GM18909 (cell line): ENCODE data around the gene SLC25A38.

Experiments
- ATAC-seq: cut with Tn5 transposase; IDR thresholded peaks from one replicate; pipeline ENCODE4 v1.9.1; 2021; ENCODE audit warnings: mild to moderate bottlenecking; ENCODE audit not compliant: unreplicated experiment, poor library complexity

Gene SLC25A38

DNA sequence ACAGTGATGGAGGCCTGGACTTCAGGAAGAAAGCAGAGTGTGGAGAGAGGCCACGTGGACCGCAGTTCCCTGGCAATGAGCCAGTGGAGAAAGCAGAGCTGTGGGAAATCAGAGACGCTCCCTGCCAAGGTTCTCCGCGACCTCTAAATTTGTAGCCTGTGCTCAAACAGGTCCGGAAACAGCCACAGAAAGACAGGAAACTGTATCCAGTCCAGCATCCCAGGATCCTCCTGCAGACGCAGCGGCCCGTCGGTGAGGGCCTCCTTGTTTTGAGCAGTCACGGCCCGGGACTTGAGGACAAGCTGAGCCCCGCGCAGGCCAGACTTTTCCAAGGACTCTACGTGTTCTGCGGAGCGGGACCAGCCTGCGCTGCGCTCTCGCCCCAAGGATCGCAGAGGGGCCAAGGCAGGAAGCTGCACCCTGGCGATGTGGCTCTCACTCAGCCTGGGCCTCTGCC is 45.6 kb downstream of the SLC25A38 start:
- no peak for ATAC-seq

DNA sequence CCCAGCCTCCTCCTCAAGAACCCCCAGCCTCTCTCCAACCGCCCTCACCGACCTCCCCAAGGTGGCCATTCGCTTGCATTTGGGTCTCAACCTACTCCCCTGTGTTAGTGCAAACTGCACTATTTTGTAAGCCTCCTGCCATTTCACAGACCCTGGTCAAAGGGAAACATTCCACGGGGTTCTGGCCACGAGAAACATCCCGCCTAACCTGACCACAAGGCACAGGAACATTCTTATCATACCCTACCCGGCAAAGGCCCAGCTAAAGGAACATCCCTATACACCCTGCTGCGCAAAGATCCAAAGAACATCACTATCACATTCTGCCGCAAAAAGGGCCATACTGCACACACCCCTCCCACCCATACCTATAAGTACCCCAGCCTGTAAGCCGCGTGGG is 46.3 kb downstream of the SLC25A38 start:
- ATAC-seq, result no peak

DNA sequence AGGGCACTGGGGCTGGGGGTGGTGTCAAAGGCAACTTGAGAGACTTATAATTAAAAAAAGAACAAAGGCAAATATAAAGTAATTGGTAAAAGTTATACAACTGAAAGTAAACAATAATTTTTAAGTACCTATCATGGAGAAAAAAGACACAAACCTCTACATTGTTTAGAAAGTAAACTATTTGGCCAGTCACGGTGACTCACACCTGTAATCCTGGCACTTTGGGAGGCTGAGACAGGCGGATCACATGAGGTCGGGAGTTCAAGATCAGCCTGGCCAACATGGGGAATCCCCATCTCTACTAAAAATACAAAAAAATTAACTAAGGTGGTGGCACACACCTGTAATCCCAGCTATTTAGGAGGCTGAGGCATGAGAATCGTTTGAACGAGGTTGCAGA is 49.2 kb downstream of the SLC25A38 start:
- no peak for ATAC-seq

DNA sequence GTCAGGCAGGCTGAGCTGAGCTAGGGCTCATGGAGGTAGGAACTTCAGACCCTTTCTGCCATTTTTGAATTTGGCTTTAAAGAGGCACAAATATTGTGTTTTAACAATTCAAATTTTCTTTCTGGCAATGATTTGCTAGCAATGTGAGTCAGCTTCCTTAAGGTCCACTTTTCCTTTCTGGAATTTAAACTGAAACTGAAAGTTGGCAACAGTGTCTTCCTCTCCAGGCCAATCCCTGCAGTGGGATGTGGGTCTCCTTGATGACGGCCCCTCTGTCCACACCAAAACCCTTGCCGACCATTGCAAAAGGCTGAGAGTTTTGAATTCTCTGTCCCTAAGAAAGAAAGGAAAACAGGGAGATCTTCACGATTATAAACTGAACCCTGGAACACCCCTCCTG is 50.5 kb downstream of the SLC25A38 start:
- no peak for ATAC-seq

DNA sequence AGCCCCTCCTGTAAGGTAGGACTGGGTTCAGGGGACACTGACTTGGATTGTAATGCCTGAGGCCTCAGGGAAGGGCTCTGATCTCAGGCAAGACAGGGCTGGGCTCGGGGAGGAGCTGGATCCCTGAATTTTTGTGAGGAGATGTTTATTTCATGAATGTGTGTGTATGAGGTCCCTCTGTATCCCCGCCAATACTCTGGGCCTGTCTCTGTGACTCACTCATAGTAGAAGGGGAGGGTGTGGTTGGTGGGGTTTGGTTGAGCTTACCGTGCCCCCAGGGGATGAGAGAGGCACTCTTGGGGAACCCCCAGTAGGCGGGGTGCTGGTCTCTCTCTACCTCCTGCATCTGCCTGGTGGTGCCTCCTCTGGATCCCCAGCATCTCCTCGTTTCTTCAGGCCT is 51.4 kb downstream of the SLC25A38 start:
- no peak for ATAC-seq

DNA sequence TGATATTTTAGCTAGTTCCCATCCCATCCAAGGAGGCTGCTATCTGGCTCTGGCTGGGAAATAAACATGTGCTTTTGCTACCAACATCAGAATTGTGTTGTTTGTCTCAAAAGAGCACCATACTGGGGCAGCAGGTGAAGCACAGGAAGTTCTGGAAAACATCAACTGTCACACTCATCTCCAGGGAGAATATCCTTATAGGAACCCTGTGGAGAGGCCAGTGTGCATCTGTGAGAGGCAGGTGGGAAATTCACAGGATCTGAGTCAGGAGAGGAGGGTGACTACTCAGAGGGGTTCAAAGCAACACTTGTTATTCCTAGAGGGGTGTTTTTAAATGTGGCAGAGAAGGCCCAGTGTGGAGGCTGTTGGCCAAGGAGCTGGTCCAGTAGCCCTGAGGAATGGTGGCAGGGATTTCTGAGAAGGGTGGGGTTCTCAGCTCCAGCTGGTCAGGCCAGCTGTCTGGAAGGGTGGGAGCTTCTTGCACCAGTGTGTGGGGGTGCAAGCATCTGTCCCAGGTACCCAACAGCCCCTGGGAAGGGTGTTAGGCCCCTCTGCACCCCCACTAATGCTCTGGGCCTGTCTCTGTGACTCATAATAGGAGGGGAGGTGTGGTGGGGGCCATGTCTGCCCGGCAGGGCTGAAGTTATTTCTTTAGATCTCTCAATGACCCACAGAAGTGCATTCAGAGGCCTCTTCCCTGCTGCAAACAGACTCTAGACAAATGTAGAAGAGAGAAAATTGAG is 52.0 kb downstream of the SLC25A38 start:
- no peak for ATAC-seq

DNA sequence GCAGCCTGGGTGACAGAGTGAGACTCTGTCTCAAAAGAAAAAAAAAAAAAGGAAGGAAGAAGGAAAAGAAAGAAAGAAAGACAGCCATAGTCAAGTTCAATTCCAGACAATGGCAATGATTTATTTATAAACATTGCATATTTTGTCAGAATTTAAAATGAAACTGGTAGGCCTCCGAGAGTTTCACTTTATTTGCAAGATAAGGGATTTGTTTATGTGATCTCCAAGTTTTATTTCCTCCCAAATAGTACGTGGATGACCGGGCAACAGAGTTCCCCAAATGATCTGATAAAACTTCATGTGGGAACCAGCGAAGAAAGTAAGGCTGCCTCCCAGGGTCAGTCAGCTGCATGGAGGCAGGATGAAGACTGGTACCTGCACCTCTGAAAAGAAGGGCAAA is 55.7 kb downstream of the SLC25A38 start:
- no peak for ATAC-seq

DNA sequence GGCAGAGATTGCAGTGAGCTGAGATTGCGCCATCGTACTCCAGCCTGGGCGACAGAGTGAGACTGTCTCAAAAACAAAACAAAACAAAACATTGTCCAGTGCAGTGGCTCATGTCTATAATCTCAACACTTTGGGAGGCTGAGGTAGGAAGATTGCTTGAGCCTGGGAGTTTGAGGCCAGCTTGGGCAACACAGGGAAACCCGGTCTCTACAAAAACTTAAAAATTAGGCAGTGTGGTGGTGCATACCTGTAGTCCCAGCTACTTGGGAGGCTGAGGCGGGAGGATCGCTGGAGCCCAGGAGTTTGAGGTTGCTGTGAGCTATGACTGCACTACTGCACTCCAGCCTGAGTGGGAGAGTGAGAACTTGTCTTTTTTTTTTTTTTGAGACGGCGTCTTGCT is 57.1 kb downstream of the SLC25A38 start:
- ATAC-seq, result no peak

DNA sequence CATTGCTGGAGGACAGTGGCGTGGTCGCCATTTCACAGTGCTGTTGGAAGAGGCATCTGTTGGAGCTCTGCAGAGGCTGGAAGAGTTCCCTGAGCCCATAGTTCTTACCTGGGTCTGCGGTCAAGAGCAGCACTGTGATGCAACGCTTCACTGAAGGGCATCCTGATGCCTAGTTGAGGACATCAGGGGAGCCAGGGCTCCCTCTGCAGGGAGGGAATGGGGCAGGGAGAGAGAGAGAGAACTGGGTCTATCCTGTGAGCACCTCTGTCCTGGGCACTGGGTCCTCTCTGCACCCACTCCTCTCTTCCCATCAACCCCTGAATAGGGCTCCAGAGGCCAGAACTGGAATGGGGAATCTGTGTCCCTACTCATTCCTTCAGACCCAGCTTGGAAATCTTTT is 60.4 kb downstream of the SLC25A38 start:
- ATAC-seq, result no peak

DNA sequence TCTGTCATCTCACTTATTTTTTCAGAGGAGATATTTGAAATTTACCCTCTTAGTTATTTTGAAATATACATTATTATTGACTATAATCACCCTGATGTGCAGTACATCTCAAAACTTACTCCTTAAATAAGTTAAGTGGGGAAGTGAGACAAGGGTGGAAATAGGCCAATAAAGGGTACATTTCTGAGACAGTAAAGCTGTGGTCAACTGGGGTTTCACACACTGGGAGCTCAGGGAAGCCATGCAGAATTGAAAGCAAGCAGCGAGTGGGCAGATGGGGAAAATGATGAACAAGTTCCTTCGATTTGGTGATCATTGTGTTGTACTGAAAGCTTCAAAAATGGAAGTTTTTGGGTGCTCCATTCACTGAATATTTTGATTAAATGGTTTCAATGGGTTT is 62.8 kb downstream of the SLC25A38 start:
- no peak for ATAC-seq

DNA sequence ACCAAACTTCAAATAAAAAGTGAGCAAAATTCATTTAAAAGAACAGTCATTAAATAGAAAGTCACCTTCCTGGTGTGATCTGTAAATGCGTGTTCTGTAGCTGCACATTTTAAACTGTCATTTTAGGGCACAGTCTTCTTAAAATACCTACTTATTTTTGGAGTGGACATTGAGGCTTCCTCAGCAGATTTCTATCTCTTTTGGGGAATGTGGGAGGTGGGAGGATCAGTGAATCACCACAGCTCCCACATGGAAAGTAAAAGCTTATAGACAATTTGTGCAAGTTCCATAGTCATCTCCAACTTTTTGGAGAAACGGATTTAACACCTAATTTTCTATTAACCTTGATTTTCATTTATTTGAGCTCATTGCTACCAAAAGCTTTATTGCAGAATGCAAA is 63.3 kb downstream of the SLC25A38 start:
- ATAC-seq, result no peak
